WTC11 (cell line): ENCODE results near the gene EFCAB14. TPM values are rescaled to one million over a fixed set of nuclear protein-coding genes. Genes with fewer than 3 reads are reported as not detected.
A peak's percentile ranks its signal among the peaks of the same experiment; 100 is the strongest.

Source experiments
- ATAC-seq: fragments of 200-7000 bp; cut with Tn5 transposase; 2 replicates; pipeline ENCODE4 v1.10.0; 2021; ENCODE audit warnings: mild to moderate bottlenecking, moderate library complexity
- CTCF ChIA-PET: fragments of 300-600 bp; sonication (Branson Sonifier 250); formaldehyde crosslinking; loops from one replicate; lab custom pipeline; 2021; ENCODE audit warnings: antibody characterized with exemption; lab: Charles Lee
- POLR2A ChIA-PET: fragments of 350-600 bp; sonication (Branson Sonifier 250); formaldehyde crosslinking; loops from one replicate; lab custom pipeline; 2021; ENCODE audit warnings: antibody characterized with exemption; lab: Charles Lee
- DNase-seq: peaks from one replicate; pipeline ENCODE4 v3.0.0; 2021; ENCODE audit warnings: low spot score
- H3K27ac Mint-ChIP-seq: 2 replicates; pipeline ENCODE4 v1.8.0; 2021; ENCODE audit warnings: mixed read lengths
- H3K27me3 Mint-ChIP-seq: 2 replicates; pipeline ENCODE4 v1.8.0; 2021; ENCODE audit warnings: low read depth, mild to moderate bottlenecking, moderate library complexity, mixed read lengths
- H3K36me3 Mint-ChIP-seq: 2 replicates; pipeline ENCODE4 v1.8.0; 2021; ENCODE audit warnings: mixed read lengths
- H3K4me1 Mint-ChIP-seq: 2 replicates; pipeline ENCODE4 v1.8.0; 2022; ENCODE audit warnings: mixed read lengths
- H3K4me3 Mint-ChIP-seq: 2 replicates; pipeline ENCODE4 v1.8.0; 2021; ENCODE audit warnings: mild to moderate bottlenecking, moderate library complexity, mixed read lengths
- H3K9me3 Mint-ChIP-seq: 2 replicates; pipeline ENCODE4 v1.8.0; 2021; ENCODE audit warnings: mixed read lengths
- CDX4 ChIP-seq: fragments of 250-450 bp; sonication (Bioruptor Pico); IDR thresholded peaks from 2 replicates; pipeline ENCODE4 v1.9.0; 2021; ENCODE audit warnings: moderate library complexity, mild to moderate bottlenecking, inconsistent platforms, borderline replicate concordance
- CTCF ChIP-seq: fragments of 200-600 bp; IDR thresholded peaks from 2 replicates; pipeline ENCODE4 v1.8.0; 2022; ENCODE audit warnings: antibody characterized with exemption
- E2F1 ChIP-seq: sonication (generic); formaldehyde crosslinking; IDR thresholded peaks from 2 replicates; pipeline ENCODE4 v1.8.0; 2022; ENCODE audit warnings: mild to moderate bottlenecking, missing genetic modification reagents
- E2F5 ChIP-seq: sonication (generic); formaldehyde crosslinking; IDR thresholded peaks from 2 replicates; pipeline ENCODE4 v1.8.1; 2022; ENCODE audit warnings: mild to moderate bottlenecking, moderate library complexity, missing genetic modification reagents
- FOXP1 ChIP-seq: sonication (generic); formaldehyde crosslinking; IDR thresholded peaks from 2 replicates; pipeline ENCODE4 v1.8.0; 2022; ENCODE audit warnings: missing genetic modification reagents, mild to moderate bottlenecking, moderate library complexity, borderline replicate concordance
- GABPB1 ChIP-seq: sonication (generic); formaldehyde crosslinking; IDR thresholded peaks from 2 replicates; pipeline ENCODE4 v1.8.1; 2023; ENCODE audit warnings: mild to moderate bottlenecking, missing genetic modification reagents
- NFATC4 ChIP-seq: fragments of 250-450 bp; sonication (Bioruptor Pico); IDR thresholded peaks from 2 replicates; pipeline ENCODE4 v1.9.0; 2021; ENCODE audit warnings: mild to moderate bottlenecking
- SP1 ChIP-seq: sonication (generic); formaldehyde crosslinking; conservative IDR thresholded peaks from 2 replicates; pipeline ENCODE4 v1.8.1; 2022; ENCODE audit warnings: missing genetic modification reagents
- TEAD4 ChIP-seq: sonication (generic); formaldehyde crosslinking; IDR thresholded peaks from 2 replicates; pipeline ENCODE4 v1.8.0; 2022; ENCODE audit warnings: mild to moderate bottlenecking, missing genetic modification reagents
- ZBTB43 ChIP-seq: sonication (generic); formaldehyde crosslinking; IDR thresholded peaks from 2 replicates; pipeline ENCODE4 v1.8.1; 2023; ENCODE audit warnings: mild to moderate bottlenecking, missing genetic modification reagents
- ZNF281 ChIP-seq: sonication (generic); formaldehyde crosslinking; IDR thresholded peaks from 2 replicates; pipeline ENCODE4 v1.8.0; 2023; ENCODE audit warnings: mild to moderate bottlenecking, missing genetic modification reagents
- ZNF317 ChIP-seq: sonication (generic); formaldehyde crosslinking; IDR thresholded peaks from 2 replicates; pipeline ENCODE4 v1.8.1; 2023; ENCODE audit warnings: low read depth, mild to moderate bottlenecking, moderate library complexity, missing genetic modification reagents, borderline replicate concordance
- ZNF396 ChIP-seq: fragments of 250-450 bp; sonication (Bioruptor Pico); IDR thresholded peaks from 2 replicates; pipeline ENCODE4 v1.8.0; 2021; ENCODE audit warnings: mild to moderate bottlenecking, moderate library complexity, borderline replicate concordance
- ZNF671 ChIP-seq: fragments of 250-450 bp; sonication (Bioruptor Pico); IDR thresholded peaks from 2 replicates; pipeline ENCODE4 v1.8.0; 2021; ENCODE audit warnings: mild to moderate bottlenecking
- total RNA-seq: library from RNA; stranded (reverse); gene quantifications from 3 replicates; pipeline ENCODE4 v1.2.3, GENCODE V29; 2021

EFCAB14 gene
- total RNA-seq, 1 experiment from 2014 or later: 46.2 TPM

GRCh38 chr1:46747683-46748288, 28.9 kb upstream of the EFCAB14 start:
- Mint-ChIP-seq H3K4me1 (no peaks in the 10 kb centered on the region), H3K27ac (no peak overlapping the region), H3K4me3 (no peak overlapping the region), H3K9me3 (no peaks in the 10 kb centered on the region), H3K27me3 (peaks cover 12% of the 10 kb centered on the region), H3K36me3 (no peaks in the 10 kb centered on the region)
- TF ChIP-seq CTCF (peak; percentile 38; the same call in 1 of the 2 replicates), CDX4 (CRISPR knock-in tag) (no peak), ZBTB43 (CRISPR knock-in tag) (no peak), ZNF396 (CRISPR knock-in tag) (no peak), SP1 (no peak)
- DNase-seq (peak; percentile 68), ATAC-seq (peak; percentile 100)
- POLR2A ChIA-PET: no interaction called here
- CTCF ChIA-PET: interaction anchor here (0.6 to 3.5 kb wide), 26 partner anchors 10 to 431 kb away, joined by 3 to 28 read pairs (median 4); partner anchors contain the start of gene MKNK1

GRCh38 chr1:46742069-46742468, 23.2 kb upstream of the EFCAB14 start:
- Mint-ChIP-seq H3K9me3 (no peaks in the 10 kb centered on the region), H3K27me3 (peaks cover 17% of the 10 kb centered on the region), H3K4me1 (no peaks in the 10 kb centered on the region), H3K36me3 (no peaks in the 10 kb centered on the region), H3K27ac (no peak overlapping the region)
- DNase-seq (no peak), ATAC-seq (no peak)
- ChIA-PET CTCF (interaction anchor here (1.1 kb wide), 1 partner anchor 17 kb away, joined by 5 read pairs; no protein-coding TSS in a partner anchor), POLR2A (no interaction called here)
- TF ChIP-seq ZNF317 (no peak), NFATC4 (no peak), GABPB1 (no peak), ZBTB43 (CRISPR knock-in tag) (no peak), TEAD4 (CRISPR knock-in tag) (no peak), SP1 (no peak), FOXP1 (CRISPR knock-in tag) (no peak), ZNF671 (CRISPR knock-in tag) (no peak), E2F5 (CRISPR knock-in tag) (no peak), ZNF281 (CRISPR knock-in tag) (no peak), E2F1 (CRISPR knock-in tag) (no peak)
- TF ChIP-seq, all 79 proteins: peak for 0
- no peak overlapping the region for H3K4me3 Mint-ChIP-seq
